SK-N-SH (cell line): ENCODE results near the gene RBM4B. TPM values are rescaled to one million over a fixed set of nuclear protein-coding genes. Genes with fewer than 3 reads are reported as not detected.
A peak's percentile ranks its signal among the peaks of the same experiment; 100 is the strongest.

Source experiments
- CTCF ChIA-PET: fragments of 300-600, 350-600 bp; formaldehyde crosslinking; extraction: SDS; loops from one replicate; lab custom pipeline; 2021; lab: Yijun Ruan, JAX
- POLR2A ChIA-PET: fragments of 350-600 bp; sonication (Branson Sonifier 250); formaldehyde crosslinking; extraction: SDS; loops from one replicate; lab custom pipeline; 2020; ENCODE audit warnings: antibody characterized with exemption, inconsistent platforms; lab: Yijun Ruan, JAX
- DNase-seq: peaks from one replicate; pipeline ENCODE4 v3.0.0; 2012
- H2AFZ ChIP-seq: fragments of 200-600 bp; sonication (generic); 2 replicates; pipeline ENCODE4 v1.8.1; 2016; ENCODE audit warnings: antibody characterized with exemption, mild to moderate bottlenecking, low read depth
- H3F3A ChIP-seq: fragments of 200-600 bp; sonication (generic); replicated peaks from 2 replicates; pipeline ENCODE3; 2016; ENCODE audit warnings: antibody characterized with exemption, mild to moderate bottlenecking; ENCODE audit not compliant: insufficient read depth
- H3K27ac ChIP-seq, 2 experiments: fragments of 200-500 bp in 1 of 2; fragments of 200-600 bp in 1 of 2; sonication (Bioruptor generic) in 1 of 2; sonication (generic), shearing (Covaris generic) in 1 of 2; 2 replicates each; pipeline versions ENCODE4 v1.5.1 to v1.6.1; 2014 to 2016; ENCODE audit warnings: low read depth in 2 of 2, inconsistent platforms in 1 of 2, low read length in 1 of 2, mild to moderate bottlenecking in 1 of 2, mixed read lengths in 1 of 2
- H3K27me3 ChIP-seq: fragments of 200-600 bp; sonication (generic), shearing (Covaris generic); 2 replicates; pipeline ENCODE4 v1.6.1; 2016; ENCODE audit warnings: mixed run types; ENCODE audit not compliant: insufficient read depth
- H3K36me3 ChIP-seq, 2 experiments: fragments of 200-500 bp in 1 of 2; fragments of 200-600 bp in 1 of 2; sonication (Bioruptor generic) in 1 of 2; sonication (generic) in 1 of 2; replicated peaks in 1 of 2; 2 replicates each; pipeline versions ENCODE3 to v1.5.1; 2014 to 2016; ENCODE audit warnings: low read length in 1 of 2, mild to moderate bottlenecking in 1 of 2; ENCODE audit not compliant: insufficient read depth in 2 of 2, control insufficient read depth in 1 of 2
- H3K4me1 ChIP-seq, 2 experiments: fragments of 200-500 bp in 1 of 2; fragments of 200-600 bp in 1 of 2; sonication (Bioruptor generic) in 1 of 2; sonication (generic), shearing (Covaris generic) in 1 of 2; 2 replicates each; pipeline versions ENCODE4 v1.5.1 to v1.6.1; 2014 to 2016; ENCODE audit warnings: low read depth in 1 of 2, low read length in 1 of 2, mixed run types in 1 of 2; ENCODE audit not compliant: insufficient read depth in 2 of 2, control insufficient read depth in 1 of 2
- H3K4me2 ChIP-seq: fragments of 200-600 bp; sonication (generic), shearing (Covaris generic); 2 replicates; pipeline ENCODE4 v1.6.1; 2017; ENCODE audit warnings: mixed run types
- H3K4me3 ChIP-seq, 2 experiments: fragments of 200-500 bp in 1 of 2; fragments of 200-600 bp in 1 of 2; sonication (Bioruptor generic) in 1 of 2; sonication (generic), shearing (Covaris generic) in 1 of 2; 2 replicates each; pipeline versions ENCODE4 v1.5.1 to v1.8.1; 2014 to 2016; ENCODE audit warnings: low read depth in 2 of 2, inconsistent platforms in 1 of 2, low read length in 1 of 2, mild to moderate bottlenecking in 1 of 2, mixed read lengths in 1 of 2, moderate library complexity in 1 of 2
- H3K79me2 ChIP-seq: fragments of 200-600 bp; sonication (generic); 2 replicates; pipeline ENCODE4 v1.8.1; 2017; ENCODE audit warnings: mild to moderate bottlenecking; ENCODE audit not compliant: insufficient read depth
- H3K9ac ChIP-seq: fragments of 200-600 bp; sonication (generic); 2 replicates; pipeline ENCODE4 v1.6.1; 2017; ENCODE audit warnings: mixed run types
- H3K9me2 ChIP-seq: fragments of 200-600 bp; sonication (generic); 2 replicates; pipeline ENCODE4 v1.6.1; 2017; ENCODE audit warnings: mixed run types
- H3K9me3 ChIP-seq: fragments of 200-600 bp; sonication (generic); 2 replicates; pipeline ENCODE4 v1.6.1; 2017; ENCODE audit warnings: mixed run types, mild to moderate bottlenecking, moderate library complexity
- H4K20me1 ChIP-seq: fragments of 200-600 bp; sonication (generic); 2 replicates; pipeline ENCODE4 v1.6.1; 2017; ENCODE audit warnings: mild to moderate bottlenecking, mixed run types; ENCODE audit not compliant: insufficient read depth
- CHD2 ChIP-seq: fragments of 150-350 bp; IDR thresholded peaks from 2 replicates; pipeline ENCODE4 v1.6.1; 2018; ENCODE audit warnings: low read length; ENCODE audit not compliant: partially characterized antibody
- ELF1 ChIP-seq: IDR thresholded peaks from 2 replicates; pipeline ENCODE4 v1.4.0; 2012
- FOXJ3 ChIP-seq: sonication (generic); formaldehyde crosslinking; IDR thresholded peaks from 2 replicates; pipeline ENCODE4 v1.5.1; 2020; ENCODE audit warnings: mild to moderate bottlenecking, missing genetic modification reagents
- GABPA ChIP-seq: IDR thresholded peaks from 2 replicates; pipeline ENCODE4 v1.4.0; 2012; ENCODE audit warnings: low read depth, mild to moderate bottlenecking
- GATA2 ChIP-seq: sonication (generic); formaldehyde crosslinking; IDR thresholded peaks from 2 replicates; pipeline ENCODE4 v1.5.0; 2020; ENCODE audit warnings: mild to moderate bottlenecking, missing genetic modification reagents
- JUND ChIP-seq: IDR thresholded peaks from 2 replicates; pipeline ENCODE4 v1.4.0; 2012
- NFIC ChIP-seq: IDR thresholded peaks from 2 replicates; pipeline ENCODE4 v1.4.0; 2012; ENCODE audit warnings: borderline replicate concordance
- NRF1 ChIP-seq: IDR thresholded peaks from 2 replicates; pipeline ENCODE4 v1.6.1; 2012; ENCODE audit warnings: low read depth, mild to moderate bottlenecking, low read length
- RCOR1 ChIP-seq: fragments of 150-350 bp; IDR thresholded peaks from 2 replicates; pipeline ENCODE4 v1.6.1; 2017; ENCODE audit warnings: antibody characterized with exemption, low read length
- RXRA ChIP-seq: IDR thresholded peaks from 2 replicates; pipeline ENCODE4 v1.4.0; 2012; ENCODE audit warnings: low read depth, mild to moderate bottlenecking, borderline replicate concordance
- SMC3 ChIP-seq: IDR thresholded peaks from 2 replicates; pipeline ENCODE4 v1.6.1; 2012; ENCODE audit warnings: low read depth, low read length, improper control_type of control experiment
- TAF1 ChIP-seq: IDR thresholded peaks from 2 replicates; pipeline ENCODE4 v1.6.1; 2012; ENCODE audit warnings: low read depth, mild to moderate bottlenecking, low read length, moderate library complexity, borderline replicate concordance
- WGBS: methylation state at CpG from one replicate; pipeline ENCODE4 v1.1.6; 2017; ENCODE audit warnings: low lambda C conversion rate; 5-methylcytosine and 5-hydroxymethylcytosine counted together
- polyA plus RNA-seq, 3 experiments: library from polyadenylated mRNA; depleted of rRNA; stranded (reverse); fragments of >200 nt; gene quantifications; 2 replicates each; pipeline ENCODE4 v1.2.3, GENCODE V29; 2012
- TF ChIP-seq, protein P1 (sequence below): IDR thresholded peaks from 2 replicates; pipeline ENCODE4 v1.4.0; 2012; ENCODE audit warnings: low read depth, borderline replicate concordance
- TF ChIP-seq, protein P2 (sequence below): fragments of 150-350 bp; IDR thresholded peaks from 2 replicates; pipeline ENCODE4 v1.6.1; 2017; ENCODE audit warnings: antibody characterized with exemption, low read length, low read depth, borderline replicate concordance
- TF ChIP-seq, protein P3 (sequence below): fragments of 200-600 bp; sonication (generic); IDR thresholded peaks from 2 replicates; pipeline ENCODE4 v1.6.1; 2017; ENCODE audit warnings: antibody characterized with exemption, mild to moderate bottlenecking, moderate library complexity

The RBM4B gene
- polyA plus RNA-seq, 1 of the 3 experiments (the other 2 are of a cell fraction) = 31.1 TPM

DNA sequence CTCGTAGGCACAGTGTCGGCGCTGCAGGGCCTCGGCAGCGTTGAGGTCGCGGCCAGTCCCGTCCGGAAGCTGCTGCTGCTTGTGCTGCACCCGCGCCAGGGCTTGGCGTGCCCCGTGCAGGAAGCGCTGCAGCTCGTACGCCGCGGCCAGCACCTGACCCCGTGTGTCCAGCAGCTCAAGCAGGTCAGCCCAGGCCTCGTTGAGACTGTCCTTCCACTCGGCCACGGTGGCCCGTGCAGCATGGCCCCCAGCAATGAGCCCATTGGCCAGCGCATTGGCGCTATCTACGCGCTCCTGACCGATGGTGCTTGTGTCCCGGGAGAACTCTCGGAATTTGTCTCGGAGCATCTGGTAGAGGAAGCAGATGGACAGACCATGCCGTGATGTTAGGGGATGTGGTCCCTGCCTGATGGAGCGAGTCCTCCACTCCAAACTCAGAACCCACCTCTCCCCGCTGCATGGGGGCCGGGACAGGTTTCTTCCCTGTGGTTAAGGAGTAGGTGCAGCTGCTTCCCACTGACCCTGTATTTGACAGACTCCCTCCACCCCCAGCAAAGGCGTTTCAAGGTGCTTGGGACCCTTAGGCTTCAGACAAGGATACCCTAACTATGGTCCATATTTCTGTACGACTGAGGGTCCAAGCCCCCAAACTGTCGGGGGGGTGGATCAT, 13.8 kb upstream of the RBM4B start:
- Histone ChIP-seq H3K9me2 (no peaks in the 10 kb centered on the region), H2AFZ (no peak overlapping the region), H3K9me3 (no peaks in the 10 kb centered on the region)
- POLR2A ChIA-PET = no interaction called here
- TF ChIP-seq, protein P1, sequence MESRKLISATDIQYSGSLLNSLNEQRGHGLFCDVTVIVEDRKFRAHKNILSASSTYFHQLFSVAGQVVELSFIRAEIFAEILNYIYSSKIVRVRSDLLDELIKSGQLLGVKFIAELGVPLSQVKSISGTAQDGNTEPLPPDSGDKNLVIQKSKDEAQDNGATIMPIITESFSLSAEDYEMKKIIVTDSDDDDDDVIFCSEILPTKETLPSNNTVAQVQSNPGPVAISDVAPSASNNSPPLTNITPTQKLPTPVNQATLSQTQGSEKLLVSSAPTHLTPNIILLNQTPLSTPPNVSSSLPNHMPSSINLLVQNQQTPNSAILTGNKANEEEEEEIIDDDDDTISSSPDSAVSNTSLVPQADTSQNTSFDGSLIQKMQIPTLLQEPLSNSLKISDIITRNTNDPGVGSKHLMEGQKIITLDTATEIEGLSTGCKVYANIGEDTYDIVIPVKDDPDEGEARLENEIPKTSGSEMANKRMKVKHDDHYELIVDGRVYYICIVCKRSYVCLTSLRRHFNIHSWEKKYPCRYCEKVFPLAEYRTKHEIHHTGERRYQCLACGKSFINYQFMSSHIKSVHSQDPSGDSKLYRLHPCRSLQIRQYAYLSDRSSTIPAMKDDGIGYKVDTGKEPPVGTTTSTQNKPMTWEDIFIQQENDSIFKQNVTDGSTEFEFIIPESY = no peak
- TF ChIP-seq SMC3 = no peak
- no peak for TF ChIP-seq GABPA
- no peak for TF ChIP-seq NRF1
- no peak for TF ChIP-seq GATA2
- TF ChIP-seq, all 33 proteins: peak for 0
- WGBS = 89% methylated on average over 12 of the region's 38 CpGs
- no peaks in the 10 kb centered on the region; a peak in 1 of 4 replicates for H3K4me1 ChIP-seq
- H3K4me3 ChIP-seq = no peak overlapping the region
- H3F3A ChIP-seq = no peaks in the 10 kb centered on the region
- no peak overlapping the region for H3K9ac ChIP-seq
- H3K36me3 ChIP-seq = peaks cover 0 to 29% of the 10 kb centered on the region in 2 experiments
- H4K20me1 ChIP-seq = no peaks in the 10 kb centered on the region
- H3K27ac ChIP-seq = no peak overlapping the region
- CTCF ChIA-PET = interaction anchor here (1.3 to 6.2 kb wide), 4 partner anchors 11 to 142 kb away, joined by 3 to 52 read pairs (median 16); partner anchors contain the start of gene RBM4B
- H3K79me2 ChIP-seq = no peaks in the 10 kb centered on the region
- H3K4me2 ChIP-seq = no peak overlapping the region
- no peaks in the 10 kb centered on the region for H3K27me3 ChIP-seq
- DNase-seq = no peak

DNA sequence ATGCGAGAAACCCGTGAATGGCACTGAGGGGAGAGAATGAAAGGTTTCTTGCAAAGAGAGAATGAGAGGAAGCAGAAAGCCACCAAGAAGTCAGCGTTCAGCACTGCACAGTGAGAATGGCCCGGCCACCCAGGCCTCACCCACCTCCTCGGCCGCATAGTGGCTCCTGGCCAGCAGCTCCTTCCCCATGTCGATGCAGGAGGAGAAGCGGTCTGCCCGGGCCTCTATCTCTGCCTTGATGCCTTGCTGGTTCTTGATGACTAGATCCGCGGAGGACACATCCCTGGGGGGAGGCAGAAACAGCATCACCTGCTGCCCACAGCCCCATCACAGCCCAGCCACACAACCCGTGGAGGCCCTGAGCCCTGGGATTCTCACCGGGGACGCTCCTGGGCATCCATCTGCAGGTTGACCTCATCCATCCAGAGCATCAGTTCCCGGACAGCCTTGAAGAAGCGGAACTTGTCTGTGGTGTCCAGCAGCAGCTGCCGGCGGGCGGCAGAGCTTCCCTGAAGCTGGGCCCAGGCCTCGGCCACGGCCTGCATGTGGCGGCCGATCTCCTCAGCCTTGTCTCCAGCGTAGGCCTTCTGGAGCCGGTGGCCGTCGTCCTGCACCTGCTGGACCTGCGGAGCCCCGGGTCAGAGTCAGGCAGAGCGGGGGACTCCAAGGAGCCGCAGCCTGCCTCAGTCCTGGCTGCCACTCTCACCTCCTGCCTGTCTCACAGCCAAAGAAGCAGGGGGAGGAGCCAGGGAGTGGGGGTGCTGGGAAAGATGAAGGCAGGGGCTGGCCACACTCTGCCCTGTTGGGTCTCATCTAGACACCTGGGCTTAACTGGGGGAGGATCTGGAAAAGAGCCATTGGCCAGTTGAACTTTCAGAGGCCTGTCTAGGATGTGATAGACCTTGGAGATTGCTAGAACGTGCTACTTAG, 12.2 kb upstream of the RBM4B start:
- TF ChIP-seq JUND (no peak), GABPA (no peak), ELF1 (no peak), RXRA (no peak), NFIC (no peak), FOXJ3 (no peak), GATA2 (no peak), CHD2 (no peak), RCOR1 (no peak), TAF1 (no peak)
- TF ChIP-seq, protein P2, sequence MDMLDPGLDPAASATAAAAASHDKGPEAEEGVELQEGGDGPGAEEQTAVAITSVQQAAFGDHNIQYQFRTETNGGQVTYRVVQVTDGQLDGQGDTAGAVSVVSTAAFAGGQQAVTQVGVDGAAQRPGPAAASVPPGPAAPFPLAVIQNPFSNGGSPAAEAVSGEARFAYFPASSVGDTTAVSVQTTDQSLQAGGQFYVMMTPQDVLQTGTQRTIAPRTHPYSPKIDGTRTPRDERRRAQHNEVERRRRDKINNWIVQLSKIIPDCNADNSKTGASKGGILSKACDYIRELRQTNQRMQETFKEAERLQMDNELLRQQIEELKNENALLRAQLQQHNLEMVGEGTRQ = no peak
- TF ChIP-seq, protein P3, sequence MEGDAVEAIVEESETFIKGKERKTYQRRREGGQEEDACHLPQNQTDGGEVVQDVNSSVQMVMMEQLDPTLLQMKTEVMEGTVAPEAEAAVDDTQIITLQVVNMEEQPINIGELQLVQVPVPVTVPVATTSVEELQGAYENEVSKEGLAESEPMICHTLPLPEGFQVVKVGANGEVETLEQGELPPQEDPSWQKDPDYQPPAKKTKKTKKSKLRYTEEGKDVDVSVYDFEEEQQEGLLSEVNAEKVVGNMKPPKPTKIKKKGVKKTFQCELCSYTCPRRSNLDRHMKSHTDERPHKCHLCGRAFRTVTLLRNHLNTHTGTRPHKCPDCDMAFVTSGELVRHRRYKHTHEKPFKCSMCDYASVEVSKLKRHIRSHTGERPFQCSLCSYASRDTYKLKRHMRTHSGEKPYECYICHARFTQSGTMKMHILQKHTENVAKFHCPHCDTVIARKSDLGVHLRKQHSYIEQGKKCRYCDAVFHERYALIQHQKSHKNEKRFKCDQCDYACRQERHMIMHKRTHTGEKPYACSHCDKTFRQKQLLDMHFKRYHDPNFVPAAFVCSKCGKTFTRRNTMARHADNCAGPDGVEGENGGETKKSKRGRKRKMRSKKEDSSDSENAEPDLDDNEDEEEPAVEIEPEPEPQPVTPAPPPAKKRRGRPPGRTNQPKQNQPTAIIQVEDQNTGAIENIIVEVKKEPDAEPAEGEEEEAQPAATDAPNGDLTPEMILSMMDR = no peak
- TF ChIP-seq, protein P1 = no peak
- TF ChIP-seq, all 33 proteins: peak for 0

More for the DNA sequence above, 12.2 kb upstream of the RBM4B start:
- no peaks in the 10 kb centered on the region for H4K20me1 ChIP-seq
- H3K4me3 ChIP-seq = no peak overlapping the region
- 97% methylated on average over 20 of the region's 32 CpGs for WGBS
- CTCF ChIA-PET = interaction anchor here (1.5 to 4.1 kb wide), 3 partner anchors 11 to 286 kb away, joined by 4 to 26 read pairs (median 8); partner anchors contain the start of gene RBM4B
- H3K4me1 ChIP-seq = peaks cover 0 to 13% of the 10 kb centered on the region in 2 experiments; a peak in 1 of 4 replicates
- H3K27ac ChIP-seq = no peak overlapping the region
- H3K27me3 ChIP-seq = no peaks in the 10 kb centered on the region
- H3K9me2 ChIP-seq = no peaks in the 10 kb centered on the region
- no peaks in the 10 kb centered on the region for H3K9me3 ChIP-seq
- no peak overlapping the region for H3K4me2 ChIP-seq
- no peaks in the 10 kb centered on the region for H3F3A ChIP-seq
- H2AFZ ChIP-seq = no peak overlapping the region
- no peaks in the 10 kb centered on the region for H3K79me2 ChIP-seq
- peaks cover 0 to 24% of the 10 kb centered on the region in 2 experiments for H3K36me3 ChIP-seq
- POLR2A ChIA-PET = no interaction called here
- peak; percentile 12 for DNase-seq
- H3K9ac ChIP-seq = no peak overlapping the region
